ENCODE results near the gene MAN2C1.
"Not testable (repeated sequence)": the region's sequence is repeated elsewhere in the genome, so short reads cannot be mapped to it uniquely, and the experiment has no call there.

MAN2C1 gene

DNA sequence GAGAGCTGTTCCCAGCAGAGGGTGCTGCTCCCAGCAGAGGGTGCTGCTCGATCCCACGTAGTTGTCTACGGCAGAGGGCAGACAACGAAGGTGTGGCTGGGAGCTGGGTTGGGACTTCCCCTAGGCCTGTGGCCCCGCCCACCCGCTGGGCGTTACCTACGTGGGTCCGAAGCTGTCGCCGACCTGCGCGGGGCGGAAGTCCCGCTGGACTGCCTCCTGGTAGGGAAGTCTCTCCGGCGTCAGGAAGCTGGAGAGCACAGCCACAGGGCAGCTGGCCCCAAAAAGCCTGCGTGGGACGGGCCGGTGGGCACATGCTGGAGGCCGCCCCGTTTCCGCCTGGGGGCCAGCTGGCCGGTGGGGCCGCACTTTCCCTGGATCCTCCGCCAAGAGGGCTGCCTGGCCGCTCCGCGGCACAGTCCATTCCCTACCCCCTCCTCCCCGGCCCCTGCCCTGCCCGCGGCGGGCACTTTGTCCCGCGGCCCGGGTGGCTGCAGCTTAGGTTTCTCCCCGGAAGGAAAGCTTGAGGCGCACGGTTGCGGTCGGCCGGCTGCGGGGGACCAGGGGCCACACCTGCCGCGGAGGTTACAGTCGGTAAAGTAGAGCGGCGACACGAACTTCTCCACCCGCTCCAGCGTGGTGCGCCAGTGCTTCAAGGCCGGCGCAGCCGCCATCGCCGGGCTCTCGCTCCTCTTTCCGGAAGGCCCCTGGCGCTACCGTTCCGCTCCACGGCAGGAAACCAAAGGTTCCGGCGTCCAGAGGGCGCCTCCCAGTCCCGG, at the start of gene MAN2C1:
Gene MAN2C1, minus strand, starts transcription at position 695 of the 776 bp plus-strand sequence. Its CDS starts 24 bp downstream, at position 671.
- DNase-seq (ENCODE audit: low read depth), result peak; percentile 80

DNA sequence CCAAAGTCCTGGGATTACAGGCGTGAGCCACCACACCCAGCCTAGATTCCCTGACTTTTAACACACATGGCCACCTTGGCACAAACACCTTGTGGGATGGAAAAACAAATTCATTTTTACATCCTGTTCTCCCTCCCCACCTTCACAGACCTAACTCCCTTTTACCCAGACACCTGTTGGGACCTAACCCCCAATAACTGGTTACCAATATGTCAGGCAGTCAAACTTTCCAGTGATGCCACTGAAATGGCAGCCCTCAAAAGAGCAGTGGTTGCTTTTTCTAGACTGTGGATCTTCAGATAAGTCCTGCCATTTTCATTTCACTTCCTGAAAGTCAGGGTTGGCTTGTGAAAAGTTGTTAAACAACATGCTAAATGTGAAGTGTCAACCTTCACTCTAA, 48.2 kb upstream of the MAN2C1 start:
- no peak for DNase-seq (ENCODE audit: low read depth)

DNA sequence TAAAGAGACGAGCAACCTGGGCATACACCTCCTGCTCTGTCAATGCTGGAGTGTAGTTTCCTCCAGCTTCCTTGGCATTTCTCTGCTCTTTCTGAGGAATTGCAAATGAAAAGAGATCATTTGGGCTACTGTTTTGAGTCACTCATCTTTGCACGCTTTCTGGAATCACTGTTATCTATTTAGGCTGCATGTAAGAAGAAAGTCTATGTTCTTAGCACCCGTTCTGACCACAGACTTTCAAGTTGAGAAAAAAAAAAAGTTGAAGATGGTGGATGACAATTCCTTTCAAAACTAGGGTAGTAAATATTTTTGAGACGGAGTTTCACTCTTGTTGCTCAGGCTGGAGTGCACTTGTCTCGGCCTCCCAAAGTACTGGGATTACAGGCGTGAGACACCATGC, 41.8 kb upstream of the MAN2C1 start:
- DNase-seq (ENCODE audit: low read depth), result no peak

DNA sequence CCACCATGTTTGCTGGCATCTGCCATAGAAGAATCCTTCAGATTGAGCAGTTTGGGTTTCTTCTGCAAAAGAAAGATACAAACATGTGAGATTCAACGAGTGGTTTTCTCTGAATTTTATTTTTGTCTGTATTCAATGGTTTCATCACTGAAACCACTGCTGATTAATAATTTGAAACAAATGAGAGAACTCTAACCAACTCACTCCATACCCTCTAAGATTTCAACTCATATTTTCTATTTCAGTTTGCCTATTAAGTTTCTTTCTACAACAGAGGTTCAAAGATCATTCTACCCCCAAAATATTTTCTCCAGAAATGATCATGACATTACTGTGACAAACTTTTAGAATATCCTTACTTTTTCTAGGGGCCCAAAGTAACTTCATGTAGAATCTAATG, 38.7 kb upstream of the MAN2C1 start:
- DNase-seq (ENCODE audit: low read depth), result no peak

DNA sequence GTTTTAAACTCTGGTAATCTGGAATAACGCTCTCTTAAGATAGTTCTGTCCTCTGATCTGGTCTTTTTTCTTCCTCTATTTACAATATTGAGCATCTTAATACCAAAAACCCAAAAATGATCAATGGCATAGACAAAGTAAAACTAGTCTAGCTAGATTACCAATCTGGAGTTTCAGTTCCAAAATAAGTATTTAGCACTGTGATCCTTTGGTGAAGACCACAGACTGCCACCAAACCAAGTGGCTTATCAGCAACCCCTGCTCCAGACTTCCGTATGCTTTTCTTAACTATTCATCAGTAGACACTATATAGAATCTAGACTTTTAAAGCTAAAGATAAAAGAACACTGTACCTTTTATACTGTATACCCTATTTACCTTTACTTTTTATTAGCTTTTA, 35.5 kb upstream of the MAN2C1 start:
- DNase-seq (ENCODE audit: low read depth), result no peak

DNA sequence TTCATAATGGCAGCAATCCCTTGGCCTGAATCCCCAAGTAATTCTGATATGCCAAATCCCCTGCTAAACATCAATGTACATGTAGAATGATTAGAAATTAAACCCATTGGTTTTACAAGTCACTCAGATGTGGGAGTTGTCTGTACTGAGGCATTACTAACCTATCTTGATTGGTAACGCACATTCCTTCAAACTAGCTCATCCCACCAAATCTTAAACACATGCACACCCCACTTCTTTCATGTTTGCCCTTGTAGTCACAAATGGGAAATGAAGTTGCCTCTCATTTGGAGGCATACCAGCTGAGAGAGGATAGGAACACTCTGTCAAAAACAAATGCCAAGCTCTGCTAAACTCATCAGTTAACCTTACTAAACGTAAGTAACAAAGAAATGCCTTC, 29.1 kb upstream of the MAN2C1 start:
- no peak for DNase-seq (ENCODE audit: low read depth)

GRCh38 chr15:75389791-75390382, 21.5 kb upstream of the MAN2C1 start:
- DNase-seq (ENCODE audit: low read depth), result no peak

GRCh38 chr15:75383986-75384385, 15.6 kb upstream of the MAN2C1 start:
- not testable (repeated sequence) for DNase-seq (ENCODE audit: low read depth)

- DNase-seq (ENCODE audit: low read depth), result no peak
Measured at GRCh38 chr15:75380773-75381172, 12.4 kb upstream of the MAN2C1 start.

DNA sequence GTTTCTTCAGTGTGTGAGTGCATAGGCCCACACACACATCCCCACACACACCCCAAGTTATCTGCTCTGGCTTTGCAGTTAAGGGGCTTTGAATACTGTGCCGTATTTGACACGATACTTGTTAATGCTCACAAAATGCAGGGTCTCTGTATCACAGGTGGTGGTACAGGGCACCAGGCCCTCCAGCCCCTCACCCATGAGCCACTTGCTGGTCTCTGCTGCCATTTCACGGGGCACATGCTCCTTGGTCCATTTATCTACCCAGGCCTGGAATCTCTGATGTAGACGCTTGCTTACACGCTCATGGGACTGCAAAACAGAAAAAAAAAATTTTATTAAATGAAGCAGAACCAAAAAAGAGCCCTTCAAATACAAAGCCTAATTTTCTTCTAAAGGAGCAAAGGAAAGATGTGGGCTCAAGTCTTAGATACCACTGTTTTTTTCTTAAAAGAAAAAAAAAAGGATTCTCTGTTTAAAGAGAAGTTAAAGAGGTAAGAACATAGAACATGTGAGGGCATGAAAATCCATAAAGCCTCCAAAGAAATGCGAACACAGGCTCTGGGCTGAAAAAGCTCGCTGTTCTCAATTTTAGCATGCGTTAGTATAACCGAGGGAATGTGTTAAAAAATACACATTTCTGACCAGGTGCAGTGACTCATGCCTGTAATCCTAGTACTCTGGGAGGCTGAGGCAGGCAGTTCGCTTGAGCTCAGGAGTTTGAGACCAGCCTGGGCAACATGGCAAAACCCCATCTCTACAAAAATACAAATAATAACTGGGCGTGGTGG, 3.7 kb upstream of the MAN2C1 start:
- DNase-seq (ENCODE audit: low read depth), result no peak

DNA sequence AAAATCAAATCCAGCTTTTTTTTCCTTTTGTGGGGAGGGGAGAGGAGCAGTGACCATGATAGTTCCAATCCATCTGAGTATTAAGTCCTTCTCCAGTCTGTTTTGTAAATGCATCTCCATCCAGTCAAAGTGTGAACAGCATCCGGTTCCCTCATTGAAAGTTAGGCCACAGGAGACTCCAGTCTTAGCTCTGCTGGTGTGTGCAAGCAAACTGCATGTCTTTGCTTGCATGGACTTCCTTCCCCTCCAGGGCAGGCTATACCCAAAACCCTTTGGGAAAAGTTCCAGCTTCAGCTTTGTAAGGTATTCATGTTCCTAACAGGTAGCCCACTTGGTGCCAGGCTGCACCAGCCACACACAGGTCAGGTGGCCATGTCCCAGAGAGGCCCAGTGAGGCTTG, 3.1 kb upstream of the MAN2C1 start:
- DNase-seq (ENCODE audit: low read depth), result no peak

DNA sequence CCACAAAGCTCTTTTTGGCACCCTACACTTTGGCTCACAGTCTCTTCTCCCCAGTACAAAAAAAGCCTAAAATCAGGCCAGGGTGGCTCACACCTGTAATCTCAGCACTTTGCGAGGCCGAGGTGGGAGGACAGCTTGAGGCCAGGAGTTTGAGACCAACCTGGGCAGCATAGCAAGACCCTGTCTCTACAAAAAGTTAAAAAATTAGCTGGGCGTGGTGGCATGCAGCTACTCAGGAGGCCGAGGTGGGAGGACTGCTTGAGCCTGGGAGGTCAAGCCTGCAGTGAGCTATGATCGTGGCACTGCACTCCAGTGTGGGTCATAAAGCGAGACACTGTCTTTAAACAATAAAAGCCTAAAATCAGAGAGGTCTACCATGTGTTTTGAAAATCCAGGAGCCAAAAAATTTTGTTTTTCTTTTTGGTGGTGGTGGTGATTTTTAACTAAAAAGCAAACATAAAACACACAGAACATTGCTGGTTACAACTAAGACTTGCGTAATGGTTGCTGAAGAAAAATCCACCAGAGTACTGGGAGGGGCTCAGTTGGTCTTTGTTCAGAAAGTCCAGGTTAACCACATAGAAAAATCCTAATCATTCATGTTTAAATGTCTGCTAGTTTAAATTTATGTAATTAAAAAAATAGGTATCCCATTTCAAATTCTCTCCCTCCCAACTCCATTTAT, 1.6 kb upstream of the MAN2C1 start:
- no peak for DNase-seq (ENCODE audit: low read depth)

DNA sequence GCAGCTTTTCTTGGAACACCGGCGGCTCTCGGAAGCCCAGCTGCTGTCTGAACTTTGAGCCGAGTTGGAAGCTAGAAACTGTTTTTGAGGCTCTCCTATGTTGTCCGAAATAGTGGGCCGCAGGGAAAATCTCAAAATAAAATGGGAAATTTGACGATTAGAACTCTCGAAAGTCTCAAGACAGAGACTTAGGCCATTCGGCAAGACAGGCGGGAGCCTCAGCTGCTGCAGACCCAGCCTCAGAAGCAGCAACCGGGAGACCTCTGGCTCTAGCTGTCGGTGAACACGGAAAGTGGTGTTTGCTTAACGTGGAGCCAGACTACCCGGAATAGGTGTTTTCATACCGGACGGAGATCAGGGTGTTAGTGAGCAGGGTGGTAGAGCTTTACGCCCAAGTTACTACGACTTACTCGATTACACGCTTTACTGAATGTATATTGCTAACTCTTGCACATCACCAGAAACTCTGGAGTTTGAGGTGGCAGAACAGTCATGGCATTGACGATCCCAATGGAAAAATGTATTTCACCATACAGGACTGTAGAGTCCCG, 357 bp upstream of the MAN2C1 start:
- DNase-seq (ENCODE audit: low read depth), result no peak

DNA sequence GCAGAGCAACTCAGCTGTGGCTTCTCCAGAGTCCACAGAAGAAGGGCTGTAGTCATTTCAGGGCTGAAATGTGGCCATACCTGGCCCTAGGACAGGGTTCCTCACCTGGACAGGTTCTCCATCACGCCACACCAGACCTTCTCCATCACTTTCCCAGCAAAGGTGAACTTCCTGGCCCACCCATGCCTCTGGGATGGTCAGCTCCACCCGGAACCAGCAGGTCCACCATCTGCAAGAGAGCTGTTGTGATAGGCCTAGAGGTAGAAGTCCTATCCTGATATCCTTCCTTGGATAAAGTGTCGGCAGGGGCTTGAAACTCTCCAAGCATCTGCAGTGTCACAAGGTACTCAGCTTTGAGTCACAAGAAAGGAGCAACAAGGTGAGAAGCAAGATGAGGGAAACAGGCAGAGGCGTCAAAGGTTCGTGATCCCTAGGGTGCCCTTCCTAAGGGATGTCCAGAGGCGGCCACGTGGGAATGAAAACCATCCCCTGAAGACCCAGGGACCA, 948 bp downstream of the MAN2C1 start:
- no peak for DNase-seq (ENCODE audit: low read depth)

DNA sequence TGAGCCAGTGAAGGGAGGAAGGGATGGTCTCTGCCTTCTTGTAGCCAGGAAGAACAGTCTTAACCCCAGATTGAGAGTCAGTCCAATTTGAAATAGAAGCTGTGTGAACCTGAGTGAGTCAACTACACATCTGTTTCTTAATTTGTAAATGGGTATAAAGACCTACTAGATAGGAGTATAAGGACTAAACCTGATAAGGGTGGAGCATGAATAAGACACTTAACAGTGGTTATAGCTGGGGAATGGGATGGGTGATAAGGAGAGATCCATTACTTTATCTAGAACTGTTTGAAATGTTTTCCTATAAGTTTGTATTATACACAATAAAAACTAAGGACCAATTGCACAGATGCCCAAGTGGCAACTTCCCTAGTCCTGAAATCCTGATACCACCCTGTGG, 1.4 kb downstream of the MAN2C1 start:
- no peak for DNase-seq (ENCODE audit: low read depth)

GRCh38 chr15:75366163-75366562, 2.2 kb downstream of the MAN2C1 start:
- DNase-seq (ENCODE audit: low read depth), result no peak

GRCh38 chr15:75364881-75365280, 3.5 kb downstream of the MAN2C1 start:
- DNase-seq (ENCODE audit: low read depth), result no peak

DNA sequence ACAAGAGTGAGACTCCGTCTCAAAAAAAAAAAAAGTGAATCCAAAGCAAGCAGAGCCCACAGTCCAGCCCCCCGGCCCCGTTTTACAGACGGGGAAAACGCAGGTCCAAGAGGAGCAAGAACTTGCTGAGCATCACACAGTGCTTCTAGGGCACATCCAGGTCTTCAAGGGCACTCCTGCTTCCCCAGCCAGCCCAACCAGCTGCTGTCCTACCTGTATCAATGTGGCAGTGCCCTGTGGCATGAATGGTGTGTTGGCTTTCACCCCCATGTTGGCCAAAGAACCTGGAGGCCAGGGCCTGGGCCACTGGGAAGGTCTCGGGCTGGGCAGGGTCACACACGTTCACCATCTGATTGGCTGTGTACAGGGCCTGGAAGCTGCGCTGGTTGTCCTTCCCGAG, 4.6 kb downstream of the MAN2C1 start:
- DNase-seq (ENCODE audit: low read depth), result no peak

DNA sequence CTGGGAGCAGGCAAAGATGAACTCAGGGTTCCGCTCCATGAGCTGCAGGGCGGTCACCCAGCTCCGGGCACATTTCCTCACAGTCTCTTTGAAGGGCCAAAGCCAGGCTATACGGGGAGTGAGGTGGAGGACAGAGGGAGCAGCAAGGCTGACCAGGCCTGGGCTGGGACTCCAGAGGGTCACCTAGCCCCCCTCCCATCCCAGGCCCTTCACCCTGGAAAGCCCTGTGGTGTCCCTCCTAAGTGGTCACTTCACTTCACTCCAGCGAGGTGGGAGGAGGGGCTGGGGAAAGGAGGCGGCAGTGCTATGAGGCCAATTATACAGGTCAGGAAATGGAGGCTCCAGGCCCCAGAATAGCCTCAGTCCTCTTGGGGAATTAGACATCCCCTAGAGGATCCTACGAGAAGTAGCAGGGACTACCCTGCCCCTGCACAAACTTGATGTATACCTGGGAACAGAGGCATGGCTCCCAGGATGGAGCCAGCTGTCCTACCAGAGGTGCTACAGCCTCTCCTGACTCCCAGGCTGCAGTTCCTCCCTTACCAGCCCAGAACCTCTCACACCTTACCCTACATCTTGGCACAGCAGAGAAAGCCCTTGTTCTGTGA, 5.7 kb downstream of the MAN2C1 start:
- no peak for DNase-seq (ENCODE audit: low read depth)

- no peak for DNase-seq (ENCODE audit: low read depth)
Measured at GRCh38 chr15:75361989-75362641, 6.3 kb downstream of the MAN2C1 start.

DNA sequence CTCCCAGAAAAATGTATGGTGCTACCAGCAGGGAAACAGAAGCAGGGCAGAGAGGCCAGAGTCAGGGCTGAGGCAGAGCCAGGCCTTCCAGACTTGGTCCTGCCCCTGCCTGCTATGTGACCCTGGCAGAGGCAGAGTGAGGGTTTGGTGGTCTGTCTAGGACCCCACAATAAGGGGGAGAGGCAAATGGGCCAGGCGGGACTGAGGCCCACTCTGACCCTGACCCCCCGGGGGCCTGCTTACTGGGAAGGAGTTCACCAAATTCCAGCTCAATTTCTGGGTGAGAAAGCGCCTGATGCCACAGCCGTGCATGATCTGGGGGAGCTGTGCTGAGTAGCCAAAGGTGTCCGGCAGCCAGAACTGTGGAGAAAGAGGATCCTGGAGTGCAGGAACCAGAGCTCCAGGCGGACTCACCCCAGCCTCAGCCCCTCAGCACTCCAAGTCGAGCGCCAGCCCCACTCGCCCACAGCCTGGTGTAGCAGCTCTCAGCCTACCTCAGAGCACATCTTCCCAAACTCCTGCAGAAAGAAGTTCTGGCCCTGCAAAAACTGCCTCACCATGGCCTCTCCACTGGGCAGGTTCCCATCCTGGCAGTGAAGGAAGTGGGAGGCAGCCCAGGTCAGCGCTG, 6.9 kb downstream of the MAN2C1 start:
- no peak for DNase-seq (ENCODE audit: low read depth)

All from activated gamma-delta T cell treated with anti-CD3 and anti-CD28 coated beads, Interleukin-2, amount 50 U/mL, for 16 hours (primary cell).